OCI-LY7 (cell line): ENCODE measurements around the gene OR6Y1. TPM values are rescaled to one million over a fixed set of nuclear protein-coding genes. Genes with fewer than 3 reads are reported as not detected.

ENCODE experiments used
- BruUV-seq: library from RNA; stranded (reverse); fragments of 400-500 nt; replicated peaks from 2 replicates; lab custom pipeline; 2021; lab: Mats Ljungman, UMichigan
- CTCF ChIA-PET: fragments of 300-600 bp; sonication (Branson Sonifier 250); formaldehyde crosslinking; loops from one replicate; lab custom pipeline; 2022; ENCODE audit warnings: antibody characterized with exemption; ENCODE audit not compliant: unreplicated experiment; lab: Charles Lee
- POLR2A ChIA-PET: fragments of 300-600 bp; sonication (Branson Sonifier 250); formaldehyde crosslinking; loops from one replicate; lab custom pipeline; 2022; ENCODE audit warnings: antibody characterized with exemption; lab: Charles Lee
- DNase-seq: peaks from one replicate; pipeline ENCODE4 v3.0.0-alpha.2; 2015; ENCODE audit warnings: low spot score
- H2AFZ ChIP-seq: fragments of 200-600 bp; sonication (generic), shearing (Covaris generic); 2 replicates; pipeline ENCODE4 v1.6.1; 2014; ENCODE audit warnings: mild to moderate bottlenecking, antibody characterized with exemption, low read length, moderate library complexity
- H3K27ac ChIP-seq: fragments of 200-600 bp; sonication (generic); 2 replicates; pipeline ENCODE4 v1.5.1; 2014; ENCODE audit warnings: mixed run types, low read depth, mild to moderate bottlenecking, moderate library complexity, low read length, inconsistent platforms; ENCODE audit not compliant: poor library complexity, severe bottlenecking
- H3K36me3 ChIP-seq: fragments of 200-600 bp; sonication (generic); 2 replicates; pipeline ENCODE4 v1.6.1; 2014; ENCODE audit warnings: mild to moderate bottlenecking, antibody characterized with exemption, low read length, moderate library complexity, mixed read lengths; ENCODE audit not compliant: insufficient read depth
- H3K4me1 ChIP-seq: fragments of 200-600 bp; sonication (generic); 2 replicates; pipeline ENCODE4 v1.5.1; 2014; ENCODE audit warnings: mild to moderate bottlenecking, low read length; ENCODE audit not compliant: insufficient read depth, poor library complexity, severe bottlenecking
- H3K4me2 ChIP-seq: fragments of 200-600 bp; sonication (generic); 2 replicates; pipeline ENCODE4 v1.6.1; 2014; ENCODE audit warnings: mild to moderate bottlenecking, low read length
- H3K4me3 ChIP-seq: fragments of 200-600 bp; sonication (generic); 2 replicates; pipeline ENCODE4 v1.5.1; 2014; ENCODE audit warnings: mild to moderate bottlenecking, low read depth, low read length; ENCODE audit not compliant: poor library complexity, severe bottlenecking
- H3K79me2 ChIP-seq: fragments of 200-600 bp; sonication (generic); 2 replicates; pipeline ENCODE4 v1.6.1; 2016; ENCODE audit warnings: low read depth, mild to moderate bottlenecking, low read length, moderate library complexity, mixed read lengths; ENCODE audit not compliant: insufficient read depth
- H3K9me2 ChIP-seq: fragments of 200-600 bp; sonication (generic); 2 replicates; pipeline ENCODE4 v1.6.1; 2016; ENCODE audit warnings: mild to moderate bottlenecking, low read length, mixed read lengths; ENCODE audit not compliant: insufficient read depth
- H3K9me3 ChIP-seq: fragments of 200-600 bp; sonication (generic); 2 replicates; pipeline ENCODE4 v1.6.1; 2014; ENCODE audit warnings: mild to moderate bottlenecking, mixed run types, low read length, mixed read lengths
- H4K20me1 ChIP-seq: fragments of 200-600 bp; sonication (generic); 2 replicates; pipeline ENCODE4 v1.6.1; 2014; ENCODE audit warnings: mild to moderate bottlenecking, antibody characterized with exemption, low read length, moderate library complexity, mixed read lengths; ENCODE audit not compliant: insufficient read depth
- EZH2phosphoT487 ChIP-seq: fragments of 200-600 bp; sonication (generic); IDR thresholded peaks from 2 replicates; pipeline ENCODE4 v1.6.1; 2018; ENCODE audit warnings: low read depth, borderline replicate concordance, mild to moderate bottlenecking, mixed run types, antibody characterized with exemption, low read length, moderate library complexity, mixed read lengths
- intact Hi-C: fragments of 100-400 bp; cut with micrococcal nuclease; formaldehyde crosslinking; loops from one replicate; pipeline ENCODE4 v1.10.0; 2022; ENCODE audit not compliant: unreplicated experiment
- total RNA-seq, 2 experiments: library from RNA; depleted of rRNA in 1 of 2; stranded (reverse); fragments of >200 nt in 1 of 2; shearing (Covaris generic) in 1 of 2; gene quantifications; 2 replicates each; pipeline ENCODE4 v1.2.3, GENCODE V29; 2014 to 2022
- TF ChIP-seq, protein P1 (sequence below): fragments of 200-600 bp; sonication (generic); conservative IDR thresholded peaks from 2 replicates; pipeline ENCODE4 v1.5.1; 2014; ENCODE audit warnings: mild to moderate bottlenecking, antibody characterized with exemption, low read length, moderate library complexity, mixed read lengths

Gene OR6Y1
- total RNA-seq, 2 experiments from 2014 or later = not detected

DNA sequence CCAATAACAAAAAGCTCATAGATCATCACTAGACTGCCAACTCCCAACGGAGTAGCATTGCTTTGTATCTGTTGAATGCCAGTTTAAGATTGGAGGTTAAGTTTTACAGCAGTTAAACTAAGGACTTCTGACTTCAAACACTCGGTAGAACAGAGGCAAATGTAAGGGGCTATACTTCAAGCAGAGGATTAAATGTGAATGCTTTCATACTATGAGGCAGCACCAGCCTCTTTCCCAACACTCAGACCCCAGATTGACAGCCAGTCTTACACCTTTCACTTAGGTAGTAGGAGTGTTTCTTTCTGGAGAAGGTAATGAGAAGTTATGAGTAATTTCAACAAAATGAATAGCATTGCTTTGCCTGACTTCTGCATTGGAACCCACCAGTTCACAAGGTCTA is 59.4 kb downstream of the OR6Y1 start:
- no peak for TF ChIP-seq EZH2phosphoT487
- TF ChIP-seq, protein P1, sequence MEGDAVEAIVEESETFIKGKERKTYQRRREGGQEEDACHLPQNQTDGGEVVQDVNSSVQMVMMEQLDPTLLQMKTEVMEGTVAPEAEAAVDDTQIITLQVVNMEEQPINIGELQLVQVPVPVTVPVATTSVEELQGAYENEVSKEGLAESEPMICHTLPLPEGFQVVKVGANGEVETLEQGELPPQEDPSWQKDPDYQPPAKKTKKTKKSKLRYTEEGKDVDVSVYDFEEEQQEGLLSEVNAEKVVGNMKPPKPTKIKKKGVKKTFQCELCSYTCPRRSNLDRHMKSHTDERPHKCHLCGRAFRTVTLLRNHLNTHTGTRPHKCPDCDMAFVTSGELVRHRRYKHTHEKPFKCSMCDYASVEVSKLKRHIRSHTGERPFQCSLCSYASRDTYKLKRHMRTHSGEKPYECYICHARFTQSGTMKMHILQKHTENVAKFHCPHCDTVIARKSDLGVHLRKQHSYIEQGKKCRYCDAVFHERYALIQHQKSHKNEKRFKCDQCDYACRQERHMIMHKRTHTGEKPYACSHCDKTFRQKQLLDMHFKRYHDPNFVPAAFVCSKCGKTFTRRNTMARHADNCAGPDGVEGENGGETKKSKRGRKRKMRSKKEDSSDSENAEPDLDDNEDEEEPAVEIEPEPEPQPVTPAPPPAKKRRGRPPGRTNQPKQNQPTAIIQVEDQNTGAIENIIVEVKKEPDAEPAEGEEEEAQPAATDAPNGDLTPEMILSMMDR = no peak
- Histone ChIP-seq H3K4me2 (no peak overlapping the region), H3K4me1 (no peaks in the 10 kb centered on the region), H3K9me3 (no peaks in the 10 kb centered on the region), H3K36me3 (no peaks in the 10 kb centered on the region), H3K9me2 (0 out of 2 replicates have a peak, but pooled peaks cover 3% of the 10 kb centered on the region), H2AFZ (no peak overlapping the region), H3K79me2 (no peaks in the 10 kb centered on the region), H3K4me3 (no peak overlapping the region), H3K27ac (no peak overlapping the region), H4K20me1 (no peaks in the 10 kb centered on the region)
- no TSS peak for BruUV-seq
- DNase-seq = no peak
- CTCF ChIA-PET = no interaction called here
- intact Hi-C loops = loop anchor here (10.0 kb wide), 1 partner anchor 290 kb away; no protein-coding TSS in a partner anchor
- POLR2A ChIA-PET = no interaction called here

Other genes starting within 250 kb of the OR6Y1 start
- gene CD1B, start 222.9 kb downstream of the OR6Y1 start, total RNA-seq (2014; rRNA removed; shearing (Covaris generic)) = not detected in 2 replicates
- gene CD1B, start 222.9 kb downstream of the OR6Y1 start, total RNA-seq (2022) = not detected in 2 replicates
- not detected in 2 replicates for gene CD1E, start 200.5 kb downstream of the OR6Y1 start, total RNA-seq (2014; rRNA removed; shearing (Covaris generic))
- gene CD1E, start 200.5 kb downstream of the OR6Y1 start, total RNA-seq (2022) = not detected in 2 replicates
- not detected in 2 replicates for gene OR10T2, start 154.9 kb downstream of the OR6Y1 start, total RNA-seq (2014; rRNA removed; shearing (Covaris generic))
- gene OR10T2, start 154.9 kb downstream of the OR6Y1 start, total RNA-seq (2022) = not detected in 2 replicates
- gene OR10K2, start 128.2 kb downstream of the OR6Y1 start, total RNA-seq (2014; rRNA removed; shearing (Covaris generic)) = not detected in 2 replicates
- not detected in 2 replicates for gene OR10K2, start 128.2 kb downstream of the OR6Y1 start, total RNA-seq (2022)
- gene OR10K1, start 92.6 kb downstream of the OR6Y1 start, total RNA-seq (2014; rRNA removed; shearing (Covaris generic)) = not detected in 2 replicates
- not detected in 2 replicates for gene OR10K1, start 92.6 kb downstream of the OR6Y1 start, total RNA-seq (2022)
- gene OR10R2, start 82.2 kb downstream of the OR6Y1 start, total RNA-seq (2014; rRNA removed; shearing (Covaris generic)) = not detected in 2 replicates
- not detected in 2 replicates for gene OR10R2, start 82.2 kb downstream of the OR6Y1 start, total RNA-seq (2022)
- gene OR6P1, start 16.2 kb upstream of the OR6Y1 start, total RNA-seq (2014; rRNA removed; shearing (Covaris generic)) = not detected in 2 replicates
- gene OR6P1, start 16.2 kb upstream of the OR6Y1 start, total RNA-seq (2022) = not detected in 2 replicates
- not detected in 2 replicates for gene OR10X1, start 25.5 kb upstream of the OR6Y1 start, total RNA-seq (2014; rRNA removed; shearing (Covaris generic))
- gene OR10X1, start 25.5 kb upstream of the OR6Y1 start, total RNA-seq (2022) = not detected in 2 replicates
- gene OR10Z1, start 50.9 kb upstream of the OR6Y1 start, total RNA-seq (2014; rRNA removed; shearing (Covaris generic)) = not detected in 2 replicates
- gene OR10Z1, start 50.9 kb upstream of the OR6Y1 start, total RNA-seq (2022) = not detected in 2 replicates
- gene SPTA1, start 132.3 kb upstream of the OR6Y1 start, total RNA-seq (2014; rRNA removed; shearing (Covaris generic)) = 0.10 and 0.44 TPM in 2 replicates
- not detected in 2 replicates for gene SPTA1, start 132.3 kb upstream of the OR6Y1 start, total RNA-seq (2022)
- not detected in 2 replicates for gene OR6K2, start 146.2 kb upstream of the OR6Y1 start, total RNA-seq (2014; rRNA removed; shearing (Covaris generic))
- gene OR6K2, start 146.2 kb upstream of the OR6Y1 start, total RNA-seq (2022) = not detected in 2 replicates
- gene OR6K3, start 166.3 kb upstream of the OR6Y1 start, total RNA-seq (2014; rRNA removed; shearing (Covaris generic)) = not detected in 2 replicates
- gene OR6K3, start 166.3 kb upstream of the OR6Y1 start, total RNA-seq (2022) = not detected in 2 replicates
- gene OR6K6, start 200.3 kb upstream of the OR6Y1 start, total RNA-seq (2014; rRNA removed; shearing (Covaris generic)) = not detected in 2 replicates
- gene OR6K6, start 200.3 kb upstream of the OR6Y1 start, total RNA-seq (2022) = not detected in 2 replicates
- gene OR6N1, start 217.8 kb upstream of the OR6Y1 start, total RNA-seq (2014; rRNA removed; shearing (Covaris generic)) = not detected in 2 replicates
- gene OR6N1, start 217.8 kb upstream of the OR6Y1 start, total RNA-seq (2022) = not detected in 2 replicates
- gene OR6N2, start 226.8 kb upstream of the OR6Y1 start, total RNA-seq (2014; rRNA removed; shearing (Covaris generic)) = not detected in 2 replicates
- not detected in 2 replicates for gene OR6N2, start 226.8 kb upstream of the OR6Y1 start, total RNA-seq (2022)